Stimulated activated naive CD8-positive, alpha-beta T cell treated with anti-CD3 and anti-CD28 coated beads, Interleukin-15, Interleukin-2, amounts not matched to agents 100 ng/mL and 50 ng/mL, for 24 hours (primary cell): ENCODE data around the gene SHC1.
"Not testable (repeated sequence)": the region's sequence is repeated elsewhere in the genome, so short reads cannot be mapped to it uniquely, and the experiment has no call there.

Experiments
- H3K27ac Mint-ChIP-seq: one replicate; pipeline ENCODE4 v1.8.0; 2021; ENCODE audit warnings: mild to moderate bottlenecking, mixed read lengths
- H3K27me3 Mint-ChIP-seq: one replicate; pipeline ENCODE4 v1.8.0; 2021; ENCODE audit warnings: mixed read lengths
- H3K36me3 Mint-ChIP-seq: one replicate; pipeline ENCODE4 v1.8.0; 2021; ENCODE audit warnings: low read depth, mixed read lengths
- H3K4me1 Mint-ChIP-seq: one replicate; pipeline ENCODE4 v1.8.0; 2021; ENCODE audit warnings: low read depth, mixed read lengths
- H3K4me3 Mint-ChIP-seq: one replicate; pipeline ENCODE4 v1.8.0; 2021; ENCODE audit warnings: mild to moderate bottlenecking, mixed read lengths
- H3K9me3 Mint-ChIP-seq: one replicate; pipeline ENCODE4 v1.8.0; 2021; ENCODE audit warnings: mixed read lengths

The SHC1 gene

DNA sequence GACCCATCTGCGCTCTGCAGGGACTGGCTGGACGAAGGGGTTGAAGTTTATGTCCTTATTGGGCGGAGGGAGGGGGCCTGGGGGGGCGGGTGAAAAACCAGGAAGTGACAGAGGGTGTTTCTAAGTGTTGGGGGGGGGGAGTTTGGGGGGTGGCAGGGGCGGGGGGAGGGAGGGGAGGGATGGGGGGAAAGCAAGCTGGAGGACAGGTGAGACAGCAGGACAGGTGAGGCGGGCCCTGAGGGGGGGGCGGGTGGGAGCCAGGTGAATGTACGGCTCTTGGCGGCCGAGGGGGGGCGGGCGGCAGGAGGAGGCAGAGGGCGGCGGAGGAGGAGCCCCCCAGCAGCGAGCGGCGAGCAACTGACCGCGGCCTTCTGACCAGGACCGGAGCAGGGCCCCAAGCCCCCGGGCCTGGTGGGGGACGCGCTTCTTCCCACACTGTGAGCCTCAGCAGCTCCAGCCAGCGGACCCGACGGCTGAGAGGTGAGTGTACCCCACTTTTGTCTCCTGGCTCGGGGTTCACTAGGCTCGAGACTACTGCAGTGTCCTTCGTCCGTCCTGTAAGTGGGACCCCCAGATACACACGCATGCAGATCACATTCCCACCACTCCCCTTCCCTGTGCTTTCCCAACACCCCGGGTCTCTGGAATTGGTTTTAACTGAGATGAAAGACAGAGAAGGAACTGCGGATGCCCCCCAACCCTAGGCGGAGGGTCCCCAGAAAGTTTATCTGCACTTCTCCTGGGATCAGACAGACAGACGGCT lies 32.1 kb upstream of the SHC1 start, which contains the start of gene ZBTB7B:
TSS of gene ZBTB7B (plus strand) at position 339 of the 763 bp plus-strand sequence. CDS start 11,859 bp downstream, outside the sequence.
- Mint-ChIP-seq H3K27ac (peak within 1 kb of the TSS; percentile 94), H3K4me3 (peak within 1 kb of the TSS; percentile 92), H3K27me3 (no peaks in the 10 kb centered on the region), H3K9me3 (no peaks in the 10 kb centered on the region), H3K4me1 (peaks cover 64% of the 10 kb centered on the region), H3K36me3 (no peaks in the 10 kb centered on the region)

DNA sequence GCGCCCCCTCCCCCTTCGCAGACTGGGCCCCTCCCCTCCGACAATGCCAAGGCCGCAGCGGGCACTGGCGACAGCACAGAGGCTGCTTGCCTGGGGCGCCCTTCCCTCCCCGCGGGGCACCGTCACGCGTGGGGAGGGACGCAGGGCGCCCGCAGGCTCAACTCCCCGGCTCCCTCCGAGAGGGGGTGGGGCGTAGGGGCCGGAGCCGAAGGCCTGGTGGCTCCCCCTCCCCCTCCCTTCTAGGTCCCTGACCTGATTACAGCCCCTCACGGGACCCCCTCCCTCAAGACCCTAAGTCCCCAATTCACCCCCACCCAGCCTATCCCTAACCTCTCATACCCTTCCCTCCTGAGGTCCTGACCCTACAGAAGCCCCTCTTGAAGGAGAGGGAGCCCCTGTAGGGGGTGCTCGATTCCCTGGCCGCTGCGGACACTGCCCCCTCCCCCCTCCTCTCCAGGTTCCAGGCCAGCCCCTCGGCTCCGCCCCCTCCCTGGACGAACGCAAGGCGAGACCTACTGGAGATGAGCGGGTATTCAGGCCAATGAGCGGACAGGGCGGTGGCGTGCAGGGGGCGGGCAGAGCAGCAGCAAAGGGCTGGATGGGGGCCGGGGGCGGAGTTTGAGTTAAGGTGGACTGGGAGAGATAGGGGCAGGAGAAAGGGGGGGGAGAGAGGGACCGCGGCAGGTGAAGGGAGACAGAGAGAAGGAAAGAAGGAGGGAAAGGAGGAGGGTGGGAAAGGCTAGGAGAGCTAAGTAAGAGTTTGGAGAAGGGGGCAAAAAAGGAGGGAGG lies 31.3 kb upstream of the SHC1 start:
- no peaks in the 10 kb centered on the region for H3K36me3 Mint-ChIP-seq
- peak overlapping the region; percentile 81 for H3K4me3 Mint-ChIP-seq
- H3K9me3 Mint-ChIP-seq = no peaks in the 10 kb centered on the region
- H3K27me3 Mint-ChIP-seq = no peaks in the 10 kb centered on the region
- H3K27ac Mint-ChIP-seq = peak overlapping the region; percentile 90
- H3K4me1 Mint-ChIP-seq = peaks cover 63% of the 10 kb centered on the region

DNA sequence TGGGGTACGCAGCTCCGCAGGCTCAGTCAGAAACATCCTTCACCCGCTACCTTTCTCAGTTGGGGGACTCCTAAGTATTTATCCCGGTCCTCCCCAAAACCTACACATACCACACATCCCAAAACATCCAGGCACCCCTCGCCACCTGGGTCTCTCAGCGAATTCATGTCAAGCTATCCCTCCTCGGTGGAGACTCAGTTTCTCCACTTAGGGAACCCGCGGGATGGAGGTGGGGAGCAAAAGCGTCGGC lies 30.8 kb upstream of the SHC1 start:
- H3K27ac Mint-ChIP-seq = peak overlapping the region; percentile 90
- no peaks in the 10 kb centered on the region for H3K9me3 Mint-ChIP-seq
- H3K4me1 Mint-ChIP-seq = peaks cover 58% of the 10 kb centered on the region
- H3K27me3 Mint-ChIP-seq = peaks cover under 1% of the 10 kb centered on the region
- H3K4me3 Mint-ChIP-seq = peak overlapping the region; percentile 81
- no peaks in the 10 kb centered on the region for H3K36me3 Mint-ChIP-seq

DNA sequence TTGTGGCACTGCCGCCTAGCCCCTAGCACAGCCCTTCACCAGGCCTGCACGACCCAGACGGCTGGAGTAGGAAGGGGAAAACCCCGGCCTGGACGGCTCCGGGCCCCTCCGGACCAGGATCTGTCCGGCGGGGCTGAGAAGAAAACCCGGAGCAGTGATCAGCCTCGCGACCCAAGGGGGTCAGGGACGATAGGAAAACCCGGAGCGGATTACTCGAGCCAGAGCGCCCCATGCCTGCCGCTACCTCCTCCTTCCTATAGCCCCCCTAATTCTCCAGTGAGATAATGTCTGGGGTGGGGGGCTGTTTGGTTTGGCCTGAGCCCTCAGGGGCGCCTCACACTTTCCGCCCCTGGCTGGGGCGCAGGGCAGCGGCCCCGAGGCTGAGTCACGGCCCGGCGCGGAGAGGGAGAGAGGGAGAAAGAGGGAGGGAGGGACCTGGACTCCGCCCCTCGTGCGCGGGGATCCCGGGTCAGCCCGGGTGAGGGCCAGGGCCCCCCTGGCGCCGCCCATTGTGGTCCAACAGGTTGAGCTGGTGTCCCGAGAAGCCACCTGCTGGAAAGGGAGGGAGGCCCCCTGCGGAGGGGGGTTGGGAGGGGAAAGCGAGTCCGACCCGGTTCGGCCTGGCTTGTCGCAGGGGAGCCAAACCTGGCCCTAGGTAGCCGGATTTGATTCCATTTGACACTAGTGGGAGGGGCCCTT lies 30.3 kb upstream of the SHC1 start:
- Mint-ChIP-seq H3K27me3 (peaks cover 5% of the 10 kb centered on the region), H3K4me3 (peak overlapping the region; percentile 81), H3K4me1 (peaks cover 53% of the 10 kb centered on the region)

DNA sequence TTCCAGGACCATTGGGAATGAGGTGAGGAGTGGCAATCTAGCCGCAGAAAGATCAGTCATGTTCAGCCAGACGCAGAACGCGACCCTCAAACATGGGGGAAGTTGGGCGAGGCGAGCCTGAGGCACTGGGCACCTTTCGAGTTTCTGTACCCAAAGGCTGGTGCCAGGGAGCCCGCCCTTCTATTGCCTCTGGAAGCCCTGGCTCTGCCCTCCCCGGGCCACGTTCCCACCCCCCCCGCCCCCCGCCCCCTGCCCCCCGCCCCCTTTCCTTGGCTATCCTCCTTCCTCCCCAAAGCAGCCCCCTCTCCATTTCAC lies 29.8 kb upstream of the SHC1 start:
- peak overlapping the region; percentile 93 for H3K27ac Mint-ChIP-seq
- peak overlapping the region; percentile 81 for H3K4me3 Mint-ChIP-seq
- H3K36me3 Mint-ChIP-seq = no peaks in the 10 kb centered on the region
- H3K9me3 Mint-ChIP-seq = no peaks in the 10 kb centered on the region
- peaks cover 48% of the 10 kb centered on the region for H3K4me1 Mint-ChIP-seq
- H3K27me3 Mint-ChIP-seq = peaks cover 7% of the 10 kb centered on the region

More for the DNA sequence above, 30.3 kb upstream of the SHC1 start:
- Mint-ChIP-seq H3K36me3 (no peaks in the 10 kb centered on the region), H3K9me3 (no peaks in the 10 kb centered on the region), H3K27ac (peak overlapping the region; percentile 93)

DNA sequence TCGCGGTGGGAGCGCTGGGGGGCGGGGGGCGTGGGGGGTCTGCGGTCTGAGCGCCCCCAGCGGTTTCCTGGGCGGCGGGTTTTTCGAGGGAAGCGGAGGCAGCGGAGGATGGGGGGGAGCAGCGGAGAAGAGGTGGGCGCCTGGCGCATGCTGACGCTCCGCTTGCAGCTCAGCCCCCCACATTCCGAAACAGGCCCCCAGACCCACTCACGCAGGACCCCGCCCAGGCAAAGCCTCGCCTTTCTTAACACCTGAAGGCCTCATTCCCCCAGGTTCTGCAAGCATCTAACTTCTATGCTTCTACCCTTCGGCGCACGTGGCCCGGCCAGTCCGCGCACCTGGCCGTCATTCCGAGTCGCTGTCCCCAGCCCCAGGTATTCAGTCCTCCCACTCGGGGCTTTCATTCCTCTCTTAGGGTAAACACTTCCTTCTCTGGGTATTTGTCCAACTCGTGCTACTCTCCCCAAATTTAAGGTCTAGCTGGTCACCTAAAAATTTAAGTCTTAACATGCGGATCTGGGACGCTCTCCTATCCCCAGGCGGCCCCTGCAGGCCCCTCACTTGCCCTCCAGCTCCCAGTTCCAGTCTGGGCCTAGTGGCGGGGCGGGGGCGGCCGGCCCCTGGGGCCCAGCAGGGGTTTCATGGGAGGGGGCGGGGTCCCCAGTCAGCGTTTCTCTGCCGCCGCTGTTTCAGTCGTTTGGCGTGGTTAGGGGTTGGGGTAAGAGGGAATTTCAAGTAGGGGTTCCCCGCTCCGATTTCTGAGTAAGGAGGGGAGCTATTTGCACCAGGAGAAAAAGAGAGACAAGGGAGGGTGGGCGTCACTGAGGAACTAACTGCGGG lies 29.2 kb upstream of the SHC1 start:
- Mint-ChIP-seq H3K36me3 (no peaks in the 10 kb centered on the region), H3K9me3 (no peaks in the 10 kb centered on the region), H3K4me1 (peaks cover 43% of the 10 kb centered on the region), H3K4me3 (peak overlapping the region; percentile 81), H3K27ac (peak overlapping the region; percentile 93), H3K27me3 (peaks cover 7% of the 10 kb centered on the region)

DNA sequence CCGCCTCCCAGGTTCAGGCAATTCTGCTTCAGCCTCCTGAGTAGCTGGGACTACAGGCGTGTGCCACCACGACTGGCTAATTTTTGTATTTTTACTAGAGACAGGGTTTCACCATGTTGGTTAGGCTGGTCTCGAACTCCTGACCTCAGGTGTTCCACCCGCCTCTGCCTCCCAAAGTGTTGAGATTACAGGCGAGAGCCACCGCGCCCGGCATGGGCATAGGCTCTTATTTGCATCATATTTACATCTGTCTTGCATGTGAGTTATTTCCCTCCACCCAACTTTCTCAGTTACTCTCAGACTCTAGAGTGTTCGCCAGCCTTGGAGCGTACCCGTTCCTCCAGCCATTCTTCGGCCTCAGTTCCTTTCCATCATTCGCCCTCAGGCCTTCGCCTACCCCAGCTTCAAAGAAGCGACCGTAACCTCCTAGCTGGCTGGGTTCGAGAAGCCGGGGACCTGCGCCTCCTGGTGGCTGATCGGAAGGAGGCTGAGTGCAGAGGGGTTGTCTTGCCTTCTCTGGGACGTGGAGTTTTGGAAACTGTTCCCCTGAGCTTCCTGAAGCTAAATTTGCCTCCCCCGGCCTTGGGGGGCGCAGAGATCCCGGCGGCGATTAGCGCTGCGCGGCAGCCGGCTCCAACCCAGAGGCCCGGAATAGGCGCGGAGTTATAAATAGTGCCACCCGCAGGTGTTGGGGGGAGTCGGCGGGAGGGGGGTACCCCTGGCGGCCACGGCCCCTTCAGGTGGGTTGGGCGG lies 28.4 kb upstream of the SHC1 start:
- peaks cover 7% of the 10 kb centered on the region for H3K27me3 Mint-ChIP-seq
- H3K9me3 Mint-ChIP-seq = no peaks in the 10 kb centered on the region
- H3K27ac Mint-ChIP-seq = peak overlapping the region; percentile 92
- peaks cover 35% of the 10 kb centered on the region for H3K4me1 Mint-ChIP-seq
- no peaks in the 10 kb centered on the region for H3K36me3 Mint-ChIP-seq
- H3K4me3 Mint-ChIP-seq = peak overlapping the region; percentile 70

DNA sequence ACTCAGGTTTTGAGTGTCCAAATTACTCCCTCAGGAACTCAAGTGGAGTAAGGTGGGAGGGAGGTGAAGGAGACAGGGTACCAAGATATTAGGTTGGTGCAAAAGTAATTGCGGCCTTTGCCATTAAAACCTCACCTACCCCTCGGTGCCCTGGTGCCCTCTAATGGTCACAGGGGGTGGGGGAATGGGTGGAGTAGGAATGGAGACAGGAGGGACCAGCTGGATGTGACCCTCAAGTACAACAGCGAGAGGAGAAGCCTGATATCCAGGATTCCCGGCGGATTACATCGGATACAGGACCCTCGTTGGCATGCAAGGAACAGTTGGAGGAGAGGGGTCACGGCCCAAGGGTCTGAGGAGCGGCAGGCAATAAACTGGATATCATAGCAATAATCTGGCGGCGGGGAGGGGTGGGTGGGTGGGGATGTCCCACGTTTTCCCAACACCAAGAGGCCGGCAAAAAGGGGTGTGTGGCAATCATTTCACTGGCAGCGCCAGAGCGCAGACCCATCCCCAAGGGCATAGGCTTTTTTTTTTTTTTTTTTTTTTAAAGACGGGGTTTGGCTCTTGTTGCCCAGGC lies 27.7 kb upstream of the SHC1 start:
- no peak overlapping the region for H3K27ac Mint-ChIP-seq
- H3K4me1 Mint-ChIP-seq = peaks cover 29% of the 10 kb centered on the region
- no peak overlapping the region for H3K4me3 Mint-ChIP-seq
- no peaks in the 10 kb centered on the region for H3K36me3 Mint-ChIP-seq
- no peaks in the 10 kb centered on the region for H3K9me3 Mint-ChIP-seq
- H3K27me3 Mint-ChIP-seq = peaks cover 7% of the 10 kb centered on the region

DNA sequence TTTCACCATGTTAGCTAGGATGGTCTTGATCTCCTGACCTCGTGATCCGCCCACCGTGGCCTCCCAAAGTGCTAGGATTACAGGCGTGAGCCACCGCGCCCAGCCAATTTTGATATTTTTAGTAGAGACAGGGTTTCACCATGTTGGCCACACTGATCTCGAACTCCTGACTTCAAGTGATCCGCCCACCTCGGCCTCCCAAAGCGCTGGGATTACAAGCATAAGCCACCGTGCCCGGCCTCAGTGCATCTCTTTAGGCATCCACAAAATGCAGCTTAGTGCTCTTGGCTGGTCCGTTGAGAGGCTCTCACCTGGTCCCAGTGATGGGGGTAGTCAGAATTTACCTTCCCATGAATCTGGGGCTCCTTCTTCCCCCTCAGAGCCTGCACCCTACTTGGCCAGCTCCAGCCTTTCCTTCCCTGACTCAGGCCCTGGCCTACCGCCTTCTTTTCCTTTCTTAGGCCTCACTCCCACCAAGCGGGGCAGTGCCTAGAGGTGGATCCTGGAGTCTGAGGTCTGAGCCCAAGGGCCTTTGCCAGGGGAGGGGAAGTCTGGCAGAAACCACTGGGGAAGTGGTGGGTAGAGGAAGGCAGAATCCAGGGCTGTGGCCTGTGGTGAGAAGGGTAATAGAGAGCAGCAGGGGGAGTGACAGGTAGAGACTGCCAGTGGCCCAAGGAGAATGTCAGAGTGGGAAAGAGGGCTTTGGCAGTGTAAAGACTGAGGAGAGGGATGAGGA lies 26.6 kb upstream of the SHC1 start:
- peaks cover 29% of the 10 kb centered on the region for H3K4me1 Mint-ChIP-seq
- no peak overlapping the region for H3K27ac Mint-ChIP-seq
- no peaks in the 10 kb centered on the region for H3K36me3 Mint-ChIP-seq
- peaks cover 7% of the 10 kb centered on the region for H3K27me3 Mint-ChIP-seq
- no peaks in the 10 kb centered on the region for H3K9me3 Mint-ChIP-seq
- H3K4me3 Mint-ChIP-seq = no peak overlapping the region

DNA sequence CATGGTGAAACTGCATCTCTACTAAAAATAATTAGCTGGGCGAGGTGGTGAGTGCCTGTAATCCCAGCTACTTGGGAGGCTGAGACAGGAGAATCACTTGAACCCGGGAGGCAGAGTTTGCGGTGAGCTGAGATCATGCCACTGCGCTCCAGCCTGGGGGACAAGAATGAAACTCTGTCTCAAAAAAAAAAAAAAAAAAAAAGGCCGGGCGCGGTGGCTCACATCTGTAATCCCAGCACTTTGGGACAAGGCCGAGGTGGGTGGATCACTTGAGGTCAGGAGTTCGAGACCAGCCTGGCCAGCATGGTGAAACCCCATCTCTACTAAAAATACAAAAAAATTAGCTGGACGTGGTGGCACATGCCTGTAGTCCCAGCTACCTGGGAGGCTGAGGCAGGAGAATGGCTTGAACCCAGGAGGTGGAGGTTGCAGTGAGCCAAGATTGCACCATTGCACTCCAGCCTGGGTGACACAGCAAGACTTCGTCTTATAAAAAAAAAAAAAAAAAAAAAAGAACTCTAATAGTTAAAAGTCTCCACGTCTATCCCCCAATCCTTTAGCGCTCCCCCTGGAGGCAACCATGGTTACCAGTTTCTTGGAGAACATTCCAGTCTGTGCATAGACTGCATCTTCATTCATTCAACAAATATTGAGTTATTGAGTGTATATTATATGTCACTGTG lies 24.9 kb upstream of the SHC1 start:
- H3K4me1 Mint-ChIP-seq = peaks cover 29% of the 10 kb centered on the region
- H3K4me3 Mint-ChIP-seq, H3K9me3 Mint-ChIP-seq, H3K27ac Mint-ChIP-seq, H3K36me3 Mint-ChIP-seq, H3K27me3 Mint-ChIP-seq: not testable (repeated sequence)

DNA sequence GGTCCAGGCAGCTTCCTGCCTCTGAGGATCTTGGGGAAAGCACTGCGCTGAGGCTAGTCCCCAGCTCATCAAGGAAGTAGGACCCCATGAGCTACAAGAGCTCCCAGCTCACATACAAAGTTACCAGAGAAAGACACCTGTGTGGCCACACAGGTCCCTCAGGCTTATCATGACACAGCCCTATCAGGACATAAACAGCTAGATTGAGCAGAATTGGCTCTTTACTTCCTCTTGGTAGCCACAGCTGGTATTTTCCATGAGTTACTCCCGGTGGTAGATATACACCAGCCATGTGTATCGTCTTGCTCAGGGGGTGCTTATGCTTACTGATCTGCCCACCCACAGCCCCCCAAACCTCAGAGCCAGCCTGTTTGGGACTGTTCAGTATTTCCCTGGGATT lies 24.0 kb upstream of the SHC1 start:
- H3K36me3 Mint-ChIP-seq = peaks cover 12% of the 10 kb centered on the region
- no peaks in the 10 kb centered on the region for H3K9me3 Mint-ChIP-seq
- H3K4me3 Mint-ChIP-seq = no peak overlapping the region
- H3K4me1 Mint-ChIP-seq = peaks cover 21% of the 10 kb centered on the region
- H3K27ac Mint-ChIP-seq = peak overlapping the region; percentile 37
- peaks cover 7% of the 10 kb centered on the region for H3K27me3 Mint-ChIP-seq

DNA sequence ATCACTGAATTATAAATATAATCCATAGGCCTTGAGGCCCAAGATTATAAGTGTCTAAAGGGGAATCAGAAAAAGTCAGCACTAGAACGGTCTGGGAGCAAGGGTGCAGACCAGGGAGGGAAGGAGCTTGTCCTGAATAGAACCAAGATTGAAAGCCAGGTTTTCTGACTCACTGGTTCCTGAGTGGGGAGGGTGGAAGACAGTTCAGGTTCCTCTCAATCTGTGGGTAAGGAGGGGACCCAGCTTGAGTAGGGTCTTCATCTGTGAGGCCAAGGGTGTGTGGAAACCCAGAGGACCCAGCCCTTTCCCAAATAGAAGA lies 23.7 kb upstream of the SHC1 start:
- Mint-ChIP-seq H3K27me3 (peaks cover 7% of the 10 kb centered on the region), H3K36me3 (peaks cover 16% of the 10 kb centered on the region), H3K4me1 (peaks cover 20% of the 10 kb centered on the region), H3K27ac (no peak overlapping the region), H3K9me3 (no peaks in the 10 kb centered on the region), H3K4me3 (no peak overlapping the region)
